ENCODE data around the gene TMEM53.

DNA sequence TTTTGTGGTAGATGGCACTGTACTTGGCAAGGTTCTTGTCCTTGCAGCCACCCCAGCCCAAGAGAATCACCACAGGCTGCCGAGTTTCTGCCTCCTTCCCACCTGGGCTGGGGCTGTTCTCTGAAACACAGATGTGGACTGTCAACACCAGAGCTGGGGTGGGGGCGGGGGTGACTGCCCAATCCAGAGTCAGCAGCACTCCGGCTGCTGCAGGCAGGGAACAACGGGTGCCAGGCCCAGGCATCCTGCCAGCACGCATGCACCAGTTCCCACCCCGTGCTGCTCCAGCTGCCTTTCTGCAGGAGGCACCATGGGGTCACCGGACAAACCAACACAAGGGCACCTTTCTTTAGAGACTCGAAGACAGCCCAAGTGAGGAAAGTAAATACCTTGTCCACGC lies 14.1 kb downstream of the TMEM53 start:
- TF ChIP-seq, protein P1, sequence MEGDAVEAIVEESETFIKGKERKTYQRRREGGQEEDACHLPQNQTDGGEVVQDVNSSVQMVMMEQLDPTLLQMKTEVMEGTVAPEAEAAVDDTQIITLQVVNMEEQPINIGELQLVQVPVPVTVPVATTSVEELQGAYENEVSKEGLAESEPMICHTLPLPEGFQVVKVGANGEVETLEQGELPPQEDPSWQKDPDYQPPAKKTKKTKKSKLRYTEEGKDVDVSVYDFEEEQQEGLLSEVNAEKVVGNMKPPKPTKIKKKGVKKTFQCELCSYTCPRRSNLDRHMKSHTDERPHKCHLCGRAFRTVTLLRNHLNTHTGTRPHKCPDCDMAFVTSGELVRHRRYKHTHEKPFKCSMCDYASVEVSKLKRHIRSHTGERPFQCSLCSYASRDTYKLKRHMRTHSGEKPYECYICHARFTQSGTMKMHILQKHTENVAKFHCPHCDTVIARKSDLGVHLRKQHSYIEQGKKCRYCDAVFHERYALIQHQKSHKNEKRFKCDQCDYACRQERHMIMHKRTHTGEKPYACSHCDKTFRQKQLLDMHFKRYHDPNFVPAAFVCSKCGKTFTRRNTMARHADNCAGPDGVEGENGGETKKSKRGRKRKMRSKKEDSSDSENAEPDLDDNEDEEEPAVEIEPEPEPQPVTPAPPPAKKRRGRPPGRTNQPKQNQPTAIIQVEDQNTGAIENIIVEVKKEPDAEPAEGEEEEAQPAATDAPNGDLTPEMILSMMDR (IDR thresholded peaks at IDR 0.05) = no peak
- no peak for TF ChIP-seq POLR2A (IDR thresholded peaks at IDR 0.05)
- no peak for TF ChIP-seq EP300 (IDR thresholded peaks at IDR 0.05)

Data from ovary (tissue), 3 donors.